ENCODE measurements around the gene ADAMTS19. TPM values are rescaled to one million over a fixed set of nuclear protein-coding genes. Genes with fewer than 3 reads are reported as not detected.

ADAMTS19 gene
- total RNA-seq, 1 experiment from 2014 or later: 20.3 TPM

DNA sequence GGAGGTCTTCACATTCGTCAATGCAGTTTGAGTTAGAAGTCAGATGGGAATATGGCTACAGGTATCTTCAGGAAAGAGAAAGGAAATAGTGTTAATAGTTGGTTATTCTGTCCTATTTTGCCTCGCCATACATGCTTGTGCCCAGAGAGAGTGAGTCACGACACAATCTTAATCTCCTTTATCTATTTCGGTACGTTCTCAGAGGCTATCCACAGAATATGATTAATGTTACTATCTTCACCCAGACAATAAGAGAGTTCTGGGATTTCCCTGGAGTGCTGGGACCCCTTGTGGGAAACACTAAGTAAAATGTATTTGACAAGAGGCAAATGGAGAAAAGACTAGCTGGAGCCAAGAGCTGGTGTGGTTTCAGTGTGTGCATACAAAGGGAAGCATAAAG lies 313.3 kb downstream of the ADAMTS19 start:
- no CpG with 5 or more reads among the region's 5 CpGs for WGBS (ENCODE audit: extremely low coverage, insufficient read length, low lambda C conversion rate)
- Histone ChIP-seq H3K4me2 (ENCODE audit: insufficient read depth, insufficient read length, low read length) (no peak overlapping the region), H4K91ac (ENCODE audit: insufficient read length, low read depth, low read length) (no peak overlapping the region)

More for the DNA sequence above, 313.3 kb downstream of the ADAMTS19 start:
- Mint-ChIP-seq H3K36me3 (ENCODE audit: insufficient read depth in 1 of 3, low read depth in 3 of 3) (no peaks in the 10 kb centered on the region), H3K9me3 (no peaks in the 10 kb centered on the region), H3K4me3 (no peak overlapping the region), H3K27me3 (ENCODE audit: low read depth) (no peaks in the 10 kb centered on the region), H3K27ac (no peak overlapping the region), H3K4me1 (peaks cover 7 to 10% of the 10 kb centered on the region in 2 experiments)
- no peak for DNase-seq
- no peaks in the 10 kb centered on the region for H3K79me2 ChIP-seq (ENCODE audit: insufficient read depth, low read length)
- H3K4ac ChIP-seq (ENCODE audit: low read depth, low read length): no peak overlapping the region
- H3T11ph ChIP-seq (ENCODE audit: low read length): no peak overlapping the region
- H3K9ac ChIP-seq (ENCODE audit: extremely low read depth, insufficient read length, low read length): no peak overlapping the region
- no peak overlapping the region for H3K23ac ChIP-seq (ENCODE audit: insufficient read length, low read depth, low read length)
- no peak overlapping the region for H4K8ac ChIP-seq (replicated peaks; ENCODE audit: insufficient read length, low read depth, low read length)
- H3K14ac ChIP-seq (ENCODE audit: insufficient read depth, low read length): no peak overlapping the region
- no peak overlapping the region for H2BK5ac ChIP-seq (ENCODE audit: insufficient read length, low read length)
- H3K27ac ChIP-seq (ENCODE audit: insufficient read length, low read depth, low read length): no peak overlapping the region
- no peaks in the 10 kb centered on the region for H3K4me1 ChIP-seq (ENCODE audit: insufficient read depth, low read length)
- no peak overlapping the region for H2AK5ac ChIP-seq (ENCODE audit: insufficient read length, low read length)
- H4K20me1 ChIP-seq (ENCODE audit: control insufficient read depth, insufficient read depth, insufficient read length): no peaks in the 10 kb centered on the region
- H4K5ac ChIP-seq (ENCODE audit: insufficient read length, low read depth, low read length): no peak overlapping the region
- H3K18ac ChIP-seq (ENCODE audit: insufficient read length, low read depth, low read length): no peak overlapping the region
- H2BK12ac ChIP-seq (ENCODE audit: insufficient read length, low read depth, low read length): no peak overlapping the region
- H2BK15ac ChIP-seq (ENCODE audit: low read depth, low read length): no peak overlapping the region
- no peaks in the 10 kb centered on the region for H3K79me1 ChIP-seq (ENCODE audit: insufficient read depth, low read depth, low read length, poor library complexity, severe bottlenecking)
- no peak overlapping the region for H2AFZ ChIP-seq (ENCODE audit: low read length)
- no peak overlapping the region for H2BK120ac ChIP-seq (ENCODE audit: low read depth, low read length, poor library complexity, severe bottlenecking)
- H3K27me3 ChIP-seq (ENCODE audit: insufficient read depth, low read length): no peaks in the 10 kb centered on the region
- no peaks in the 10 kb centered on the region for H3K23me2 ChIP-seq (ENCODE audit: insufficient read length, low read depth, low read length, poor library complexity, severe bottlenecking)
- no peak for TF ChIP-seq CTCF (conservative IDR thresholded peaks at IDR 0.05)
- no peaks in the 10 kb centered on the region for H3K9me3 ChIP-seq (ENCODE audit: control insufficient read depth, low read depth, low read length)
- H2BK20ac ChIP-seq (ENCODE audit: low read depth, low read length, poor library complexity, severe bottlenecking): no peak overlapping the region
- no peak overlapping the region for H3K56ac ChIP-seq (ENCODE audit: insufficient read length, low read depth, low read length)
